SKM-1 (cell line): Measurements from ENCODE around the gene SHISA6.

Experiments
- DNase-seq: peaks from one replicate; lab custom pipeline; 2025; ENCODE audit not compliant: unreplicated experiment; lab: John Stamatoyannopoulos, UW

Gene SHISA6

GRCh38 chr17:11514565-11514964, 273.6 kb downstream of the SHISA6 start:
- no peak for DNase-seq

- DNase-seq: no peak
Observed at GRCh38 chr17:11514981-11515680, 274.1 kb downstream of the SHISA6 start.

- DNase-seq: no peak
Observed at GRCh38 chr17:11515901-11516300, 274.9 kb downstream of the SHISA6 start.

DNA sequence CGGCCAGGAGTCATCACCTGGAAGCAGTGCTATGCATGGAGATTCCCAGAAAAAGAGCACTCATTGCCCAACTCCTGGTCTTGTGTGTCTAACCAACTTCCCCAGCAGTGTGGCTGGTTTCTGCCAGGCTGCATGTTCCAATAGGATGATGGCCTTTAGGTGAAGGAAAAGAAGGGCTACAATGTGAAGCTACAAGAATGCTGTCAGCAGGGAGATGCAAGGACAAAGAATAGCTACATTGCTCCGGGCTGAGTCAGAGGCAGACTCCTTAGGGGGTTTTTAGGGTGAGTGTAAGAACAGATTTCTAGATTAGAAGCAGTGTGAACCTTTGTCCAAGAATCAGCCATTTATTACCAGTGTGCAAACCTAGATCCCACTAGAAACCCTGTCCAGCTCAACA, 294.2 kb downstream of the SHISA6 start:
- no peak for DNase-seq

DNA sequence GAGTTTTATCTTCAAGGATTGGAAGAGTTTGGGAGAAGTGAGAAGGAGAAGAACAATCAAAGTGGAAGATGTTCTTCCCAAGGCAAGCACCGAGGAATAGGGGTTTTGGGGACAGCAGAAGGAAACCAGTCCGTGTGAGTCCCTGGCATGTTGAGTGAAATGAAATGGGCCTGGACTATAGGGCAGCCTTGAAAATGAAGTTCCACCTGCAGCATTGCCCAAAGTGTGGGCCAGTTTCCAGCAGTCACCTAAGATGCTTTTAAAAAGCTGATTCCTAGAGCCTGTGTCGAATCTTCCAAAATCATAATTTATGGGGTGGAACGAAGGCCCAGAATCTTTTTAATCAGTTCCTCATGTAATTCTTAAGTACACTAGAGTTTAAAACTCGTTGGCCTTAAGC, 297.4 kb downstream of the SHISA6 start:
- no peak for DNase-seq

DNA sequence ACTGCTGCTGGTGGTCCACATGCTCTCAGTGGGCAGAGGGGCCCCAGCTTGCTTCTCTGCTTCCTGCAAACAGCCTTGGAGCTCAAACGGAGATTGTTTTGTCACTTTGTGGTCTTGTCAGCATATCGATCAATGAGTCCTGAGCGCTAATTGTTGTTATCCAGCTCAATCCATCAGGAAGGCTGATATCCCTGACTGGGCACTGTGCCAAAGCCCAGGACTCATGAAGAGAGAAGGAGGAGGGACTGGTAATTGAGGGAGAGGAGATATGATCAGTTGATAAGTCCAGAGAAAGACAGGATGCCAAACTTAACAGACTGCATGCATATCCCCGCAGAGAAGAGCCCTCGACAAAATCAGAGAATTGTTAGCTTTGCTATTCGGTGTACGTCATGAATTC, 298.6 kb downstream of the SHISA6 start:
- no peak for DNase-seq

GRCh38 chr17:11545002-11545401, 304.0 kb downstream of the SHISA6 start:
- DNase-seq: no peak

DNA sequence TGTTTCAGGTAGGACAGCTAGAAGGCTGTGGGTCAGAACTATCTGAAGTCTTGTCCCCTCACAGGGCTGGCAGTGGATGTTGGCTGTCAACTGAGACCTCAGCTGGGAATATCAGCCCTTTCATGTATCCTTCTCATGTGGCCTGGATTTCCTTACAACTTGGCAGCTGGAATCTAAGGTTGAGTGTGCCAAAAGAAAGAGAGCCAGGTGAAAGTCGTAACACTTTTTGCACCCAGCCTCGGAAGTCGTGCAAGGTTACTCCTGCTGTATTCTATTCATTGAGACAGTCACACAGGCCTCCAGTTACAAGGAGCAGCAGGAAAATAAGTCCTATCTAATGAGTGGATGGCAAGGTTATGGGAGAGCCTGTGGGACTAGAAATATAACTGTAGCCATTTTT, 304.7 kb downstream of the SHISA6 start:
- no peak for DNase-seq

DNA sequence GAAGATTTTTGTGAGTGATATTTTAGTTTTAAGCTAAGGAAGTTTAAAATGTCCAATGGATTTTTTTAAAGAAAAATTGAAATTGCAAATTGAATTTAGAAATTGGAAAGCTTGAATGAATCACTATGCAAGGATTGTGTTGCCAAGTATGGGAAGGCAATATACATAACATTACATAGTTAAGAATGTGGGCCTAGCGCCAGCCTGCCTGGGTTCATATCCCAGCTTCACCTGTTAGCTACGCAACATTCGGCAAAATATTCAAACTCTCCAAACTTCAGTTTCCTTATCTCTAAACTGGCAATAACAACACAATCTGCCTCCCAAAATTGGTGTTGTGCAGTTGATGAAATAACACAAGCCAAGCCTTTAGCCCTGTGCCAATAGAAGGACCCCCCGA, 306.8 kb downstream of the SHISA6 start:
- DNase-seq: no peak

- DNase-seq: no peak
Observed at GRCh38 chr17:11548398-11548797, 307.4 kb downstream of the SHISA6 start.

- no peak for DNase-seq
Observed at GRCh38 chr17:11550431-11550830, 309.4 kb downstream of the SHISA6 start.

DNA sequence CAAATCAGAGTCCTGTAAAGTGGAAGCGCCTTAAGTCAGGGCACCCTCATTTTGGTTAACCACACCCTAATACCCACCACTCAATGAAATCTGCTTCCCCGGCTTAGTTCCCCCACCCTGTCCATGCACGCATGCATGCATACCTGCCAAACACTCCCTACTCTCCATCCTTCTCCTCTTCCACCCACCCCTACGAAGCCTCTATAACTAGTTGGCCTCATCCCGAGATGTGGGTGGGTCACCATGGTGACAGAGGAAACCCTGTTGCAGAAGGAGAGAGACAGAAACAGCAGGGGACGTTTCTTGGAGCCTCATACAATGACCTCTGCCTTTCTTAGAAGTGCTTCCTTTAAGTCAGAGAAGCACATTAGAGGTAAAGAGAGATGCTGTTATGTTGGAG, 310.4 kb downstream of the SHISA6 start:
- DNase-seq: no peak

DNA sequence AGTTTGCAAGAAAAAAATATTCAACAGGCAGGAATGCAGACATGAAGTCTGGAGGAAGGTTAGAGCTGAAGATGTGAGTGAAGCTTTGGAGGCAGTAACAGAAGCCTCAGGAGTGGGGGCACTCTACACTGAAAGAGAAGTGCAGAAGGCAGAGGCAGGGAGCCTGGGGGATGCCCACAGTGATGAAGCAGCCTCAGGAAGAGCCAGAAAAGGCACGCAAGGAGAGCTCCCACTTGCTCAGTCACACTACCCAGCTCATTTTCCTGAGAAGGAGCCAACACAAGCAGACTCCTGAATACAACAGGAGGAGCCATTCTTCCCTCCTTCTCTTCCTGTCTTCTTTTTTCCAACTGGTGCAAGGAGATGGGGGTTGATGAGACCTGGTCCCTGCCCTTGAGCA, 312.1 kb downstream of the SHISA6 start:
- DNase-seq: no peak

DNA sequence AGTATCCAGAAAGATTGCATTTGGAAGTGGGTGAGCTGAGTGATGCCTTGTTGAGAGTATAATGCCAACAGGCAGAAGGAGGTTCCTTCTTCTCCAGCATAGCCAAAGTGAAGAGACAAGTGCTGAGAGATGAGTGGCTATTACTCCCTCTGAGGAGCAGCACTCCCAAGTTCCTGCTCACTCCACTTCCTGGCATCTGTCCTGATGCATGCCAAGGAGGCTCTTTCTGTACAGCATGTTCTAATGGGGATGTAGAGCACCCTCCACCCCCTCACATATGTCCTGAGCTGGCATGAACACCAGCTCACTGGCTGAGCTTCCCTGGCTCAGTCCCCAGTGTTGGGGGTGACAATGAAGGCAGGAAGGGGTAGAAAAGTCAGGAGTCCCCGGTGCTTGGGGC, 313.0 kb downstream of the SHISA6 start:
- no peak for DNase-seq

GRCh38 chr17:11554542-11554941, 313.5 kb downstream of the SHISA6 start:
- DNase-seq: no peak

GRCh38 chr17:11555530-11555929, 314.5 kb downstream of the SHISA6 start:
- DNase-seq: no peak

- DNase-seq: no peak
Observed at GRCh38 chr17:11557727-11558452, 316.9 kb downstream of the SHISA6 start.

DNA sequence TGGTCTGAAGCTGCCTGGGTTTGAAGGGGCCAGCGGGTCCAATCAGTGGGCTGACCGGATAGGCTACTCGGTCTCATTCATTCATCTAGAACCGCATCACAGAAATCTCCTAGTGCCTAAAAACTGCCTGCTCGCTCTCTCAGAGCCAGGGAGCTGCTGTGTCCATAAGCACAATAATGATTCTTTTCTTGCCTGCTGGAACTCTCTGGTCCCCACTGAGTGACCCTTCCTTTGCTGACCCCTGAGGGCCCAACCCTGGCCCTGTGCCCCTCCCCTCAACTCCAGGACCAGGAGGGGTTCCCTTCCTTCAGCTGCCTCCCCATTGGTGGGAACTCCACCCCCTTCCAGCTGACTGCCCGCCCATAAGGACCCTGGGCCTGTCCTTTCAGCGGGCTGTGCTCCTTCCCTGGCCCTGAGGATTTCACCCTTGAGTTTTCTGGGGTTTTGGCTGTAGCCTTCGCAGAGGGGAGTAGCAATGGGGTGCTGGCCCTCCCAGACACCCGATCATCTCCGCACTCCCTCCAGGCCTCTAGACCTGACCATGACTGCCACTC, 317.7 kb downstream of the SHISA6 start:
- DNase-seq: no peak

DNA sequence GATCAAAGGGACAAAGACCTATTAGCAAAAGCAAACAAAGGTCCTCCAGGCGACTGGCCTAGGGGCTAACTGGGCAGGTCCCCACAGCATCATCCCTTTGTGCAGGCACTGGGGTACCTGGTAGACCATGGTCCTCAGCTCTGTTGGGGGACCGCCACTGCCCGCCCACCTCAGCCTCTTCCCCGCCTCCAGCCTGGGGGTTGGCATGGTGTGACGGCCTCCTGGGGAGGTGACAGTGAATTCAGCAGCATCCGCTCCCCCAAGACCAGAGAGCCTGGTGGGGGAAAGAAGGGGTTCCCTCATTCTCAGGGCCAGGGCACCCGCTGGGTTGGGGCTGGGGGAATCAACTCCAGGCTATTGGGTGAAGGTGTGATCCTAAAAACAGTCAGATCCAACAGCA, 318.6 kb downstream of the SHISA6 start:
- DNase-seq: no peak

DNA sequence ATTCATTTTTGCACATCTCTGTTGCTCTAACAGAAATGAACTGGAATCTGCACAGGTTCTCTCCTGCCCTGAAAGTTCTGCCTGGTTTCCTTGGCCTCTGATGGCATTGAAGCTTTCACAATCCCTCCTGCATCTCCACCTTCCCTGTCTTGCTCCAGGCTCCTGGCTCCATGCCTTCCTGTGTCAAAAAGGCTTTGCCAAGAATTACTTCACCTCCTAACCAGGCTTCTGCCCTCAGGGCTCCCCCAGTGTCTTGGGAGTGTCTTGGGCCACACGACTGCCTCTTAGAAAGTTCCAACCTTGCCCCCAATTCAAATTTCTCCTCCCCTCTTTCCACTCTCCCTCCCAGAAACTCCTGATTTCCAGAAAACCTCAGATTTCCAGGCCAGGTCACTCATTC, 320.3 kb downstream of the SHISA6 start:
- DNase-seq: no peak

DNA sequence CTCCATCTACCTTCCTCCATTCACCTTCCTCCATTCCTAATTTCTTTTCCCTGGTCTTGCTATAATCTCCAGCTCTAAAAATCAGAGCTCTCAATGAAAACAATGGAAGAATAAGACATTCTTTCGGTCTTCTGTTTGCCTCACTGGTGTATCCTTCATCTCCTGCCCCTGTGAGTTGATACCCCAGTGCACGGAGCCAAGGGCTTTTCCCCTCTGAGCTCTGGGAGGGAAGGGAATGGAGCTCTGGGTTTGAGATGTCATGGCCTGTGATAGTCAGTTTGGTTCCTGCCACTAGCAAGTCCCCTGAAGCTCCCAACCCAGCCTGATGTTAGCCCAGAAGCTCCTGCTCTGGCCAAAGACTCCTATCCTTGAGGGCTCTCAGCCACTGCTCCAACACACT, 320.7 kb downstream of the SHISA6 start:
- DNase-seq: no peak

DNA sequence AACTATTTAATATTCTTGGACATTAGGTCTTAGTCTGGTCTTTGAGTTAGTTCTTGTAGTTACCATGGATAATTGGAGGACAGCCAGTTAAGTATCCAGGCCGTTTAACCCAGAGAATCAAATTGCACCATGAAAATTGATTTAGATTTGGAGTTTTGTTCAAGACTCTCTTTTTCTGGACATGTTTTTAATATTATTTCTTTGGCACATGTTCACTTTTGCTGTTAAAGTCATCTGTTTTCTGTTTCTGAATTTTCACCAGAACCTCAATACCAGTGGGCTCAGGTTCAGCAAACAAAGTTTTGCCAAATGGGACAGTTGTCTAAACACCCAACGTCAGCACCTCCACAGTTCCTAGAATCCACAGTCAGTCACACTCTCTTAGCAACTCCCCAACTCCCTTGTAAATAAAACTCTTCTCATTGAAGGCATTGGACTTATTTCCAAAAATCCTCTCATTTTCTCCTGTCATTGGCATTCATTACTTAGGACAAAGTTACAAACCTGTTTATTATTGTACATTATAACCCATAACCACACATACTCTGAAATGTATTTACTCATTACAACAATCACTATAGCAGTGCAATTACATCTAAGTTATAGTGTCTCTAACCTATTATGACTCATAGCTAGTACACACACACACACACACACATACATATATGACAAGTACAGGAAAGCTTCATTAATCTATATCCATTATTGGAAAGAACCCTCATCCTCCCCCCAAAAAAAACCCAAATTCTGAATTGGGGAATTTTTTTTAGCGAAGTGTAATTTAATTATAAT, 323.8 kb downstream of the SHISA6 start:
- DNase-seq: no peak
